ENCODE data around the gene DHFR.

DNA sequence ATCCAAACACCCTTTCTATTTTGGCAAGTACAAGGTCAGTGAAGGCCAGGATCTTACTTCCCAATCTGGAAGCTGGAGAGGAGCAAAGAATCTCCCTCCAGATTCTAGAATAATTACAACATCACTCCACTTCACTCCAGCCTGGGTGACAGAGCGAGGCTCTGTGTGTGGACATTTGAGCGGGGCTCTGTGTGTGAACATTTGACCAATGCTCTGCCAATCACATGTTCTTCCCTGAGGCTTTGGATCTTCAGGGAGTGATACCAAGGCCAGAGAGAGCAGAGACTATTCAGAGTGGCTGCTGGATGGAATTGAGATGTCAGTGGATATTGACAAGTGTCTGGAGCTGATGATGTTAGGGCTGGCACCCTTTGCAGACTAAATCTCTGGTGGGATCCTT lies 60.0 kb downstream of the DHFR start:
- TF ChIP-seq, protein P1, sequence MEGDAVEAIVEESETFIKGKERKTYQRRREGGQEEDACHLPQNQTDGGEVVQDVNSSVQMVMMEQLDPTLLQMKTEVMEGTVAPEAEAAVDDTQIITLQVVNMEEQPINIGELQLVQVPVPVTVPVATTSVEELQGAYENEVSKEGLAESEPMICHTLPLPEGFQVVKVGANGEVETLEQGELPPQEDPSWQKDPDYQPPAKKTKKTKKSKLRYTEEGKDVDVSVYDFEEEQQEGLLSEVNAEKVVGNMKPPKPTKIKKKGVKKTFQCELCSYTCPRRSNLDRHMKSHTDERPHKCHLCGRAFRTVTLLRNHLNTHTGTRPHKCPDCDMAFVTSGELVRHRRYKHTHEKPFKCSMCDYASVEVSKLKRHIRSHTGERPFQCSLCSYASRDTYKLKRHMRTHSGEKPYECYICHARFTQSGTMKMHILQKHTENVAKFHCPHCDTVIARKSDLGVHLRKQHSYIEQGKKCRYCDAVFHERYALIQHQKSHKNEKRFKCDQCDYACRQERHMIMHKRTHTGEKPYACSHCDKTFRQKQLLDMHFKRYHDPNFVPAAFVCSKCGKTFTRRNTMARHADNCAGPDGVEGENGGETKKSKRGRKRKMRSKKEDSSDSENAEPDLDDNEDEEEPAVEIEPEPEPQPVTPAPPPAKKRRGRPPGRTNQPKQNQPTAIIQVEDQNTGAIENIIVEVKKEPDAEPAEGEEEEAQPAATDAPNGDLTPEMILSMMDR (IDR thresholded peaks at IDR 0.05), result no peak
- no peak for TF ChIP-seq EZH2phosphoT487 (IDR thresholded peaks at IDR 0.05)

Data from neural progenitor cell (in vitro differentiated cells).